ENCODE data around the gene ABCC8. TPM values are rescaled to one million over a fixed set of nuclear protein-coding genes. Genes with fewer than 3 reads are reported as not detected.

ABCC8 gene
- total RNA-seq, 1 experiment from 2014 or later = not detected

DNA sequence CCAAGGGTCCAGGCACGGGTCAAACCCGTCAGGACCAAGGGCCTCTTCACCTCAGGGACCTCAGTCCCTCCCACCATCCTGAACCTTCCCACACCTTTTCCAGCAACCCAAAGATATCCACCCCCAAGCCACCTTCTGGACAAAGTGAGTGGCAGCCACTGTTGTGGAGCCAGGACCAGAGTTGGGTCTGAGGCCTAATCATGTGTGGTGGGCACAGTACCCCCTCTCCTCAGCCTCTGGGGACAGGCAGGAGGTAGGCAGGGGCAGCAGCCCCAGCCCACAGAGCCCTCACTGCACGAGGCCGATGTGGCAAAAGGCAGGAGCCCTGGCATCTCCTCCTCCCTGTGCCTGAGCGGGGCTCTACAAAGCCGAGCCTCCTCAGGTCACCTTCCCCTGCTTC, 90.7 kb downstream of the ABCC8 start:
- Histone ChIP-seq H3K4me1 (peaks cover 3% of the 10 kb centered on the region; the same call in 1 of the 2 replicates), H3K27me3 (replicated peaks; ENCODE audit: control insufficient read depth, insufficient read depth, low read length) (no peaks in the 10 kb centered on the region; the same call in 1 of the 2 replicates), H3K36me3 (ENCODE audit: control insufficient read depth, insufficient read depth, low read length) (no peaks in the 10 kb centered on the region), H3K4me3 (ENCODE audit: low read depth, low read length) (no peak overlapping the region), H3K9me3 (no peaks in the 10 kb centered on the region)
- no peak for DNase-seq
- no peak overlapping the region for H3K4me3 Mint-ChIP-seq (ENCODE audit: unreplicated experiment)
- no TSS peak for BruUV-seq (replicated peaks)
- TF ChIP-seq, protein P1, sequence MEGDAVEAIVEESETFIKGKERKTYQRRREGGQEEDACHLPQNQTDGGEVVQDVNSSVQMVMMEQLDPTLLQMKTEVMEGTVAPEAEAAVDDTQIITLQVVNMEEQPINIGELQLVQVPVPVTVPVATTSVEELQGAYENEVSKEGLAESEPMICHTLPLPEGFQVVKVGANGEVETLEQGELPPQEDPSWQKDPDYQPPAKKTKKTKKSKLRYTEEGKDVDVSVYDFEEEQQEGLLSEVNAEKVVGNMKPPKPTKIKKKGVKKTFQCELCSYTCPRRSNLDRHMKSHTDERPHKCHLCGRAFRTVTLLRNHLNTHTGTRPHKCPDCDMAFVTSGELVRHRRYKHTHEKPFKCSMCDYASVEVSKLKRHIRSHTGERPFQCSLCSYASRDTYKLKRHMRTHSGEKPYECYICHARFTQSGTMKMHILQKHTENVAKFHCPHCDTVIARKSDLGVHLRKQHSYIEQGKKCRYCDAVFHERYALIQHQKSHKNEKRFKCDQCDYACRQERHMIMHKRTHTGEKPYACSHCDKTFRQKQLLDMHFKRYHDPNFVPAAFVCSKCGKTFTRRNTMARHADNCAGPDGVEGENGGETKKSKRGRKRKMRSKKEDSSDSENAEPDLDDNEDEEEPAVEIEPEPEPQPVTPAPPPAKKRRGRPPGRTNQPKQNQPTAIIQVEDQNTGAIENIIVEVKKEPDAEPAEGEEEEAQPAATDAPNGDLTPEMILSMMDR (IDR thresholded peaks at IDR 0.05; ENCODE audit: insufficient read depth in 1 of 2, low read depth in 1 of 2, low read length in 1 of 2, severe bottlenecking in 1 of 2, unreplicated experiment in 1 of 2) = no peak
- H3K4me1 Mint-ChIP-seq (ENCODE audit: low read depth, unreplicated experiment) = no peaks in the 10 kb centered on the region
- H3K27me3 Mint-ChIP-seq (ENCODE audit: insufficient read depth, unreplicated experiment) = no peaks in the 10 kb centered on the region
- H3K9me3 Mint-ChIP-seq (ENCODE audit: unreplicated experiment) = no peaks in the 10 kb centered on the region
- CTCF ChIA-PET = interaction anchor here (1.0 to 3.0 kb wide), 7 partner anchors 11 to 156 kb away, joined by 3 to 26 read pairs (median 4); no protein-coding TSS in a partner anchor
- POLR2A ChIA-PET = no interaction called here
- H3K36me3 Mint-ChIP-seq (ENCODE audit: insufficient read depth, unreplicated experiment) = peaks cover 19% of the 10 kb centered on the region
- intact Hi-C loops (cut with micrococcal nuclease; ENCODE audit: unreplicated experiment) = loop anchor here (1.0 kb wide), 1 partner anchor 142 kb away; no protein-coding TSS in a partner anchor
- no peak overlapping the region for H3K27ac Mint-ChIP-seq (ENCODE audit: unreplicated experiment)

DNA sequence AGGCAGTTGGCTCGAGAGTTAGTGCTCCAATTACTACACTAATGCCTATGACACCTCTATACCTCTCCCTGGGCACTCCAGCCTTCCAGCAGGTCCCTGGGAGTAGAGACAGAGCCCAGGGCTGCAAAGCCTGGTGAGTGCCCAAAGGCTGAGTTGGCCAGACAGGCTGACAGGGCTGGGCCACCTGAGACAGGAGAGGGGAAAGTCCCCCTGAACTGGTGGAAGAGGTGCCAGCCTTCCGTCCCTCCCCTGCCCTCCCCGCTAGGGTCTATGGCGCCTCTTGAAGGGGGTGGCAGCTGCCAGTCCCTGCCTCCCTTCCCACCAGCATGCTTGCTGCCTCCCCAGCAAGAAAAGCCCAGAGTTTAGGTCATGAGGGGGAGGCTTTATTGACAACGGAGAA, 91.2 kb downstream of the ABCC8 start:
- no peak overlapping the region for H3K4me3 Mint-ChIP-seq (ENCODE audit: unreplicated experiment)

GRCh38 chr11:17384002-17384511, 92.6 kb downstream of the ABCC8 start:
- Histone ChIP-seq H3K27me3 (replicated peaks; ENCODE audit: control insufficient read depth, insufficient read depth, low read length) (no peaks in the 10 kb centered on the region; the same call in 1 of the 2 replicates), H3K36me3 (ENCODE audit: control insufficient read depth, insufficient read depth, low read length) (no peaks in the 10 kb centered on the region), H3K9me3 (no peaks in the 10 kb centered on the region), H3K4me3 (ENCODE audit: low read depth, low read length) (no peak overlapping the region), H3K4me1 (no peaks in the 10 kb centered on the region)
- Mint-ChIP-seq H3K4me1 (ENCODE audit: low read depth, unreplicated experiment) (no peaks in the 10 kb centered on the region), H3K9me3 (ENCODE audit: unreplicated experiment) (no peaks in the 10 kb centered on the region), H3K27ac (ENCODE audit: unreplicated experiment) (no peak overlapping the region), H3K4me3 (ENCODE audit: unreplicated experiment) (no peak overlapping the region), H3K36me3 (ENCODE audit: insufficient read depth, unreplicated experiment) (peaks cover 17% of the 10 kb centered on the region), H3K27me3 (ENCODE audit: insufficient read depth, unreplicated experiment) (no peaks in the 10 kb centered on the region)
- peak; percentile 77 to 82 for DNase-seq
- intact Hi-C loops (cut with micrococcal nuclease; ENCODE audit: unreplicated experiment) = loop anchor here (1.0 kb wide), 5 partner anchors 31 to 164 kb away; no protein-coding TSS in a partner anchor
- BruUV-seq (replicated peaks) = no TSS peak
- TF ChIP-seq, protein P1 (IDR thresholded peaks at IDR 0.05; ENCODE audit: insufficient read depth in 1 of 2, low read depth in 1 of 2, low read length in 1 of 2, severe bottlenecking in 1 of 2, unreplicated experiment in 1 of 2) = peak; percentile 89 to 93
- CTCF ChIA-PET = interaction anchor here (0.5 to 3.0 kb wide), 29 partner anchors 10 to 1898 kb away, joined by 3 to 26 read pairs (median 3); partner anchors contain the start of gene USH1C
- POLR2A ChIA-PET = interaction anchor here (0.6 kb wide), 1 partner anchor 10 kb away, joined by 19 read pairs; no protein-coding TSS in a partner anchor

More for the DNA sequence above, 91.2 kb downstream of the ABCC8 start:
- Mint-ChIP-seq H3K27me3 (ENCODE audit: insufficient read depth, unreplicated experiment) (no peaks in the 10 kb centered on the region), H3K4me1 (ENCODE audit: low read depth, unreplicated experiment) (no peaks in the 10 kb centered on the region), H3K36me3 (ENCODE audit: insufficient read depth, unreplicated experiment) (peaks cover 17% of the 10 kb centered on the region), H3K9me3 (ENCODE audit: unreplicated experiment) (no peaks in the 10 kb centered on the region), H3K27ac (ENCODE audit: unreplicated experiment) (no peak overlapping the region)
- ChIA-PET CTCF (interaction anchor here (3.0 kb wide), 1 partner anchor 88 kb away, joined by 26 read pairs; no protein-coding TSS in a partner anchor), POLR2A (no interaction called here)
- H3K9me3 ChIP-seq = no peaks in the 10 kb centered on the region
- TF ChIP-seq, protein P1 (IDR thresholded peaks at IDR 0.05; ENCODE audit: insufficient read depth in 1 of 2, low read depth in 1 of 2, low read length in 1 of 2, severe bottlenecking in 1 of 2, unreplicated experiment in 1 of 2) = no peak
- no peaks in the 10 kb centered on the region for H3K36me3 ChIP-seq (ENCODE audit: control insufficient read depth, insufficient read depth, low read length)
- no peaks in the 10 kb centered on the region; the same call in 1 of the 2 replicates for H3K27me3 ChIP-seq (replicated peaks; ENCODE audit: control insufficient read depth, insufficient read depth, low read length)
- intact Hi-C loops (cut with micrococcal nuclease; ENCODE audit: unreplicated experiment) = no loop called here
- H3K4me3 ChIP-seq (ENCODE audit: low read depth, low read length) = no peak overlapping the region
- no peak for DNase-seq
- no TSS peak for BruUV-seq (replicated peaks)
- H3K4me1 ChIP-seq = peaks cover 3% of the 10 kb centered on the region; the same call in 1 of the 2 replicates

Data from Caco-2 (cell line).